Activated CD4-positive, alpha-beta T cell treated with anti-CD3 and anti-CD28 coated beads for 36 hours (primary cell): ENCODE data around the gene IRAK4. TPM values are rescaled to one million over a fixed set of nuclear protein-coding genes. Genes with fewer than 3 reads are reported as not detected.

ENCODE experiments used
- ATAC-seq: fragments of 200-7000 bp; cut with Tn5 transposase; one replicate; pipeline ENCODE4 v1.10.0; 2021; ENCODE audit warnings: mild to moderate bottlenecking, moderate library complexity
- CTCF ChIA-PET: fragments of 350-600 bp; sonication (Branson Sonifier 250); formaldehyde crosslinking; loops from one replicate; lab custom pipeline; 2021; ENCODE audit warnings: antibody characterized with exemption; lab: Charles Lee
- POLR2A ChIA-PET: fragments of 350-600 bp; sonication (Branson Sonifier 250); formaldehyde crosslinking; loops from one replicate; lab custom pipeline; 2021; ENCODE audit warnings: antibody characterized with exemption, inconsistent platforms; lab: Charles Lee
- DNase-seq: peaks from one replicate; pipeline ENCODE4 v3.0.0-alpha.2; 2020
- H3K27ac Mint-ChIP-seq: one replicate; pipeline ENCODE4 v1.8.0; 2021; ENCODE audit warnings: mixed read lengths
- H3K27me3 Mint-ChIP-seq: one replicate; pipeline ENCODE4 v1.8.0; 2021; ENCODE audit warnings: mixed read lengths
- H3K36me3 Mint-ChIP-seq: one replicate; pipeline ENCODE4 v1.8.0; 2021; ENCODE audit warnings: low read depth, mixed read lengths
- H3K4me1 Mint-ChIP-seq: one replicate; pipeline ENCODE4 v1.8.0; 2021; ENCODE audit warnings: mixed read lengths
- H3K4me3 Mint-ChIP-seq: one replicate; pipeline ENCODE4 v1.8.0; 2021; ENCODE audit warnings: mild to moderate bottlenecking, moderate library complexity, mixed read lengths
- H3K9me3 Mint-ChIP-seq: one replicate; pipeline ENCODE4 v1.8.0; 2021; ENCODE audit warnings: low read depth, mixed read lengths
- intact Hi-C, 2 experiments: fragments of 100-400 bp; cut with DNase I in 1 of 2; cut with micrococcal nuclease in 1 of 2; formaldehyde crosslinking; loops; one replicate each; pipeline versions ENCODE4 v1.14.2 to v1.15.1; 2022 to 2024; cut with DNase I, micrococcal nuclease
- total RNA-seq, 2 experiments: library from RNA; stranded (reverse); gene quantifications; one replicate each; pipeline ENCODE4 v1.2.3, GENCODE V29; 2021

The IRAK4 gene
- total RNA-seq, 2 experiments from 2014 or later, result 26.8 to 31.1 TPM

GRCh38 chr12:43806737-43807072 is 48.0 kb downstream of the IRAK4 start:
- no peaks in the 10 kb centered on the region for H3K9me3 Mint-ChIP-seq
- peak overlapping the region; percentile 88 for H3K4me3 Mint-ChIP-seq
- H3K27me3 Mint-ChIP-seq, result no peaks in the 10 kb centered on the region
- DNase-seq, result no peak
- CTCF ChIA-PET, result interaction anchor here (0.6 to 2.5 kb wide), 7 partner anchors 9 to 76 kb away, joined by 3 to 12 read pairs (median 6); no protein-coding TSS in a partner anchor
- ATAC-seq, result no peak
- H3K27ac Mint-ChIP-seq, result peak overlapping the region; percentile 100
- peaks cover 15% of the 10 kb centered on the region for H3K36me3 Mint-ChIP-seq
- intact Hi-C loops, result loop anchor here (1.0 to 10.0 kb wide), 6 partner anchors 30 to 1479 kb away; partner anchors contain the start of genes IRAK4 (in 2 of the 2), PUS7L (in 2 of the 2), TMEM117 (in 2 of the 2) and PPHLN1 (in 1 of the 2)
- POLR2A ChIA-PET, result interaction anchor here (0.8 to 1.0 kb wide), 3 partner anchors 29 to 47 kb away, joined by 3 to 7 read pairs (median 3); partner anchors contain the start of genes IRAK4, PUS7L and TMEM117
- peaks cover 30% of the 10 kb centered on the region for H3K4me1 Mint-ChIP-seq

- intact Hi-C loops, result loop anchor here (2.0 to 10.0 kb wide), 4 partner anchors 29 to 1480 kb away; partner anchors contain the start of genes PPHLN1 (in 1 of the 2), TMEM117 (in 1 of the 2) and ZCRB1 (in 1 of the 2)
- no peak for ATAC-seq
Observed at GRCh38 chr12:43807386-43807785, 48.6 kb downstream of the IRAK4 start.

GRCh38 chr12:43812057-43812456 is 53.3 kb downstream of the IRAK4 start:
- intact Hi-C loops, result no loop called here
- Mint-ChIP-seq H3K4me3 (no peak overlapping the region), H3K27ac (no peak overlapping the region), H3K27me3 (peaks cover 5% of the 10 kb centered on the region), H3K36me3 (no peaks in the 10 kb centered on the region), H3K9me3 (no peaks in the 10 kb centered on the region), H3K4me1 (peaks cover 15% of the 10 kb centered on the region)
- ChIA-PET CTCF (interaction anchor here (0.6 kb wide), 1 partner anchor 89 kb away, joined by 3 read pairs; no protein-coding TSS in a partner anchor), POLR2A (no interaction called here)
- no peak for ATAC-seq
- DNase-seq, result no peak

More at GRCh38 chr12:43807386-43807785, 48.6 kb downstream of the IRAK4 start:
- H3K27ac Mint-ChIP-seq, result peak overlapping the region; percentile 100
- ChIA-PET CTCF (interaction anchor here (0.6 to 2.5 kb wide), 6 partner anchors 9 to 75 kb away, joined by 3 to 12 read pairs (median 8); no protein-coding TSS in a partner anchor), POLR2A (interaction anchor here (0.8 kb wide), 1 partner anchor 28 kb away, joined by 3 read pairs; the partner anchor contains the start of gene TMEM117)
- peaks cover 10% of the 10 kb centered on the region for H3K36me3 Mint-ChIP-seq
- no peaks in the 10 kb centered on the region for H3K27me3 Mint-ChIP-seq
- H3K9me3 Mint-ChIP-seq, result no peaks in the 10 kb centered on the region
- peaks cover 30% of the 10 kb centered on the region for H3K4me1 Mint-ChIP-seq
- H3K4me3 Mint-ChIP-seq, result peak overlapping the region; percentile 88
- DNase-seq, result no peak

GRCh38 chr12:43812926-43813325 is 54.2 kb downstream of the IRAK4 start:
- Mint-ChIP-seq H3K4me1 (peaks cover 9% of the 10 kb centered on the region), H3K27me3 (peaks cover 5% of the 10 kb centered on the region), H3K36me3 (no peaks in the 10 kb centered on the region), H3K27ac (no peak overlapping the region), H3K4me3 (no peak overlapping the region), H3K9me3 (no peaks in the 10 kb centered on the region)
- DNase-seq (no peak), ATAC-seq (peak; percentile 42)
- CTCF ChIA-PET, result interaction anchor here (0.6 kb wide), 1 partner anchor 66 kb away, joined by 4 read pairs; no protein-coding TSS in a partner anchor
- POLR2A ChIA-PET, result interaction anchor here (0.6 kb wide), 1 partner anchor 23 kb away, joined by 6 read pairs; the partner anchor contains the start of gene TMEM117
- intact Hi-C loops, result no loop called here

- intact Hi-C loops, result no loop called here
- Mint-ChIP-seq H3K4me1 (peaks cover 9% of the 10 kb centered on the region), H3K27ac (no peak overlapping the region), H3K4me3 (no peak overlapping the region), H3K36me3 (no peaks in the 10 kb centered on the region), H3K9me3 (no peaks in the 10 kb centered on the region), H3K27me3 (peaks cover 6% of the 10 kb centered on the region)
- CTCF ChIA-PET, result interaction anchor here (1.1 to 3.7 kb wide), 3 partner anchors 9 to 67 kb away, joined by 3 to 12 read pairs (median 6); partner anchors contain the start of gene TWF1
- ATAC-seq (no peak), DNase-seq (no peak)
- POLR2A ChIA-PET, result no interaction called here
Observed at GRCh38 chr12:43815416-43815815, 56.7 kb downstream of the IRAK4 start.

- H3K36me3 Mint-ChIP-seq, result no peaks in the 10 kb centered on the region
- POLR2A ChIA-PET, result no interaction called here
- no peak overlapping the region for H3K27ac Mint-ChIP-seq
- CTCF ChIA-PET, result interaction anchor here (2.1 to 3.7 kb wide), 2 partner anchors 10 to 66 kb away, joined by 8 to 12 read pairs; partner anchors contain the start of gene TWF1
- H3K27me3 Mint-ChIP-seq, result peaks cover 6% of the 10 kb centered on the region
- intact Hi-C loops, result no loop called here
- H3K4me3 Mint-ChIP-seq, result no peak overlapping the region
- no peaks in the 10 kb centered on the region for H3K9me3 Mint-ChIP-seq
- peak; percentile 70 for ATAC-seq
- no peak for DNase-seq
- H3K4me1 Mint-ChIP-seq, result peaks cover 7% of the 10 kb centered on the region
Observed at GRCh38 chr12:43816168-43816567, 57.4 kb downstream of the IRAK4 start.

- H3K4me1 Mint-ChIP-seq, result no peaks in the 10 kb centered on the region
- ChIA-PET CTCF (interaction anchor here (0.9 to 1.6 kb wide), 3 partner anchors 8 to 18 kb away, joined by 4 to 6 read pairs (median 5); partner anchors contain the start of gene TWF1), POLR2A (no interaction called here)
- no peaks in the 10 kb centered on the region for H3K36me3 Mint-ChIP-seq
- H3K27me3 Mint-ChIP-seq, result no peaks in the 10 kb centered on the region
- intact Hi-C loops, result no loop called here
- no peak overlapping the region for H3K27ac Mint-ChIP-seq
- no peaks in the 10 kb centered on the region for H3K9me3 Mint-ChIP-seq
- DNase-seq (no peak), ATAC-seq (no peak)
- no peak overlapping the region for H3K4me3 Mint-ChIP-seq
Observed at GRCh38 chr12:43824207-43824775, 65.5 kb downstream of the IRAK4 start.

- Mint-ChIP-seq H3K27ac (no peak overlapping the region), H3K36me3 (no peaks in the 10 kb centered on the region), H3K27me3 (no peaks in the 10 kb centered on the region), H3K9me3 (no peaks in the 10 kb centered on the region), H3K4me3 (no peak overlapping the region), H3K4me1 (peaks cover 5% of the 10 kb centered on the region)
- ATAC-seq, result no peak
- intact Hi-C loops, result no loop called here
- POLR2A ChIA-PET, result no interaction called here
- CTCF ChIA-PET, result interaction anchor here (0.6 to 1.1 kb wide), 3 partner anchors 9 to 21 kb away, joined by 3 to 4 read pairs (median 3); partner anchors contain the start of gene TWF1
- DNase-seq, result no peak
Observed at GRCh38 chr12:43826681-43827080, 67.9 kb downstream of the IRAK4 start.

- H3K36me3 Mint-ChIP-seq, result no peaks in the 10 kb centered on the region
- no peaks in the 10 kb centered on the region for H3K9me3 Mint-ChIP-seq
- H3K27ac Mint-ChIP-seq, result no peak overlapping the region
- CTCF ChIA-PET, result no interaction called here
- H3K4me3 Mint-ChIP-seq, result no peak overlapping the region
- no peaks in the 10 kb centered on the region for H3K27me3 Mint-ChIP-seq
- H3K4me1 Mint-ChIP-seq, result peaks cover 9% of the 10 kb centered on the region
- intact Hi-C loops, result no loop called here
- POLR2A ChIA-PET, result no interaction called here
- no peak for ATAC-seq
- DNase-seq, result no peak
Observed at GRCh38 chr12:43827093-43827492, 68.3 kb downstream of the IRAK4 start.

- Mint-ChIP-seq H3K27ac (no peak overlapping the region), H3K4me1 (peaks cover 33% of the 10 kb centered on the region), H3K4me3 (no peak overlapping the region), H3K36me3 (no peaks in the 10 kb centered on the region), H3K9me3 (no peaks in the 10 kb centered on the region), H3K27me3 (no peaks in the 10 kb centered on the region)
- intact Hi-C loops, result no loop called here
- no peak for ATAC-seq
- peak; percentile 18 for DNase-seq
- CTCF ChIA-PET, result interaction anchor here (0.7 to 1.8 kb wide), 4 partner anchors 9 to 26 kb away, joined by 3 to 10 read pairs (median 4); partner anchors contain the start of gene TWF1
- POLR2A ChIA-PET, result no interaction called here
Observed at GRCh38 chr12:43832463-43833168, 73.9 kb downstream of the IRAK4 start.

GRCh38 chr12:43835264-43835655 is 76.5 kb downstream of the IRAK4 start:
- Mint-ChIP-seq H3K27ac (peak overlapping the region; percentile 83), H3K9me3 (no peaks in the 10 kb centered on the region), H3K36me3 (no peaks in the 10 kb centered on the region), H3K27me3 (no peaks in the 10 kb centered on the region), H3K4me1 (peaks cover 45% of the 10 kb centered on the region), H3K4me3 (peak overlapping the region; percentile 80)
- DNase-seq (no peak), ATAC-seq (peak; percentile 31)
- intact Hi-C loops, result no loop called here
- CTCF ChIA-PET, result interaction anchor here (0.6 kb wide), 1 partner anchor 537 kb away, joined by 3 read pairs; no protein-coding TSS in a partner anchor
- POLR2A ChIA-PET, result interaction anchor here (0.8 to 1.0 kb wide), 2 partner anchors 25 to 28 kb away, joined by 3 to 4 read pairs; no protein-coding TSS in a partner anchor
